Left ventricle myocardium inferior (tissue), 1 donor: ENCODE data around the gene COL25A1. TPM values are rescaled to one million over a fixed set of nuclear protein-coding genes. Genes with fewer than 3 reads are reported as not detected.

Source experiments
- DNase-seq: peaks from one replicate; pipeline ENCODE4 v3.0.0-alpha.2; 2020
- H3K27ac ChIP-seq: fragments of 200-600 bp; replicated peaks from 2 replicates; pipeline ENCODE4 v1.8.0; 2021
- H3K27me3 ChIP-seq: fragments of 200-600 bp; 2 replicates; pipeline ENCODE4 v1.8.0; 2021; ENCODE audit warnings: low read depth
- H3K36me3 ChIP-seq: fragments of 200-600 bp; 2 replicates; pipeline ENCODE4 v1.8.0; 2021
- H3K4me1 ChIP-seq: fragments of 200-600 bp; 2 replicates; pipeline ENCODE4 v1.8.0; 2021
- H3K4me3 ChIP-seq: fragments of 200-600 bp; 2 replicates; pipeline ENCODE4 v1.8.0; 2021; ENCODE audit warnings: mild to moderate bottlenecking, moderate library complexity
- H3K9me3 ChIP-seq: fragments of 200-600 bp; replicated peaks from 2 replicates; pipeline ENCODE4 v1.8.0; 2021
- CTCF ChIP-seq: fragments of 200-600 bp; IDR thresholded peaks from 2 replicates; pipeline ENCODE4 v1.8.0; 2021; ENCODE audit warnings: antibody characterized with exemption, mild to moderate bottlenecking, borderline replicate concordance
- intact Hi-C: fragments of 100-400 bp; cut with micrococcal nuclease; formaldehyde crosslinking; loops from one replicate; pipeline ENCODE4 v1.11.0; 2022
- total RNA-seq: library from RNA; stranded (reverse); fragmentation: NEBNext Ultra II Directional; extraction: Animal tissue kit (Norgen Biotek cat#: 25700); gene quantifications from one replicate; pipeline ENCODE4 v1.2.1, GENCODE V29; 2021
- donor health status: DM: no; HTN: yes; CAD: no; lungs with severe emphysema.

Gene COL25A1
- total RNA-seq, 1 donor from 2014 or later, result 0.77 TPM

- no peaks in the 10 kb centered on the region for H3K27me3 ChIP-seq
- H3K9me3 ChIP-seq, result no peaks in the 10 kb centered on the region
- no peak overlapping the region for H3K27ac ChIP-seq
- intact Hi-C loops, result no loop called here
- peaks cover 6% of the 10 kb centered on the region for H3K4me1 ChIP-seq
- no peak for DNase-seq
- H3K4me3 ChIP-seq, result no peak overlapping the region
- TF ChIP-seq CTCF, result no peak
- H3K36me3 ChIP-seq, result no peaks in the 10 kb centered on the region
Observed at GRCh38 chr4:108965016-108965415, 337.4 kb downstream of the COL25A1 start.

GRCh38 chr4:108963910-108964309 lies 338.5 kb downstream of the COL25A1 start:
- H3K9me3 ChIP-seq, result no peaks in the 10 kb centered on the region
- no peak for DNase-seq
- intact Hi-C loops, result no loop called here
- H3K4me1 ChIP-seq, result peaks cover 6% of the 10 kb centered on the region
- H3K36me3 ChIP-seq, result no peaks in the 10 kb centered on the region
- no peak for TF ChIP-seq CTCF
- no peak overlapping the region for H3K27ac ChIP-seq
- no peak overlapping the region for H3K4me3 ChIP-seq
- no peaks in the 10 kb centered on the region for H3K27me3 ChIP-seq

GRCh38 chr4:108959491-108959890 lies 343.0 kb downstream of the COL25A1 start:
- peaks cover 11% of the 10 kb centered on the region for H3K4me1 ChIP-seq
- no peaks in the 10 kb centered on the region for H3K27me3 ChIP-seq
- no peaks in the 10 kb centered on the region for H3K9me3 ChIP-seq
- no peak for DNase-seq
- intact Hi-C loops, result no loop called here
- H3K4me3 ChIP-seq, result no peak overlapping the region
- H3K36me3 ChIP-seq, result no peaks in the 10 kb centered on the region
- TF ChIP-seq CTCF, result no peak
- H3K27ac ChIP-seq, result no peak overlapping the region

GRCh38 chr4:108954880-108955279 lies 347.6 kb downstream of the COL25A1 start:
- Histone ChIP-seq H3K36me3 (no peaks in the 10 kb centered on the region), H3K4me3 (no peak overlapping the region), H3K9me3 (no peaks in the 10 kb centered on the region), H3K4me1 (peaks cover 9% of the 10 kb centered on the region), H3K27ac (no peak overlapping the region), H3K27me3 (no peaks in the 10 kb centered on the region)
- intact Hi-C loops, result no loop called here
- no peak for DNase-seq
- TF ChIP-seq CTCF, result no peak

GRCh38 chr4:108953941-108954340 lies 348.5 kb downstream of the COL25A1 start:
- Histone ChIP-seq H3K4me3 (no peak overlapping the region), H3K27ac (no peak overlapping the region), H3K4me1 (peaks cover 9% of the 10 kb centered on the region), H3K36me3 (no peaks in the 10 kb centered on the region), H3K9me3 (no peaks in the 10 kb centered on the region), H3K27me3 (no peaks in the 10 kb centered on the region)
- no peak for DNase-seq
- no peak for TF ChIP-seq CTCF
- intact Hi-C loops, result no loop called here
